ENCODE measurements around the gene UNC5C. TPM values are rescaled to one million over a fixed set of nuclear protein-coding genes. Genes with fewer than 3 reads are reported as not detected.

UNC5C gene
- total RNA-seq, 2 experiments from 2014 or later = not detected

DNA sequence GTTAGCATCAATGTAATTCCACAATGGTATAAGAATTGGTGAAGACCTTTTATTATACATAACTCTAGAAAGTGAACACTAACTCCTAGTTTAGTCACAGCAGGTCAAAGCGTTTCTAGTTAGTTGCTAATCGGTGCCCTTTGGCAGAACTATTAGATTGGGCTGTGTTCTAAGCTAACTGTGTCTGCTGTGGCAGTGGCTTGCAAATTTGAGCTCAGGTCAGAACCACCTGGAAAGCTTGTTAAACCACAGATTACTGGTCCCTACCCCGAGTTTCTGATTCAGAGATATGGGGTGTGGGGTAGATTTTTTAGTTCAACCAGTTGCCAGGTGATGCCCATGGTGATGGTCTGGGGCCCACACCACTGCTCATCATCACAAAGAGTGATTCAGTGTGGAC, 332.1 kb downstream of the UNC5C start:
- no peaks in the 10 kb centered on the region for H3K9me2 ChIP-seq (ENCODE audit: insufficient read depth, low read length)
- BruUV-seq (replicated peaks) = no TSS peak
- DNase-seq (ENCODE audit: low spot score) = no peak
- no peak overlapping the region for H2AFZ ChIP-seq (ENCODE audit: low read length)
- TF ChIP-seq, protein P1, sequence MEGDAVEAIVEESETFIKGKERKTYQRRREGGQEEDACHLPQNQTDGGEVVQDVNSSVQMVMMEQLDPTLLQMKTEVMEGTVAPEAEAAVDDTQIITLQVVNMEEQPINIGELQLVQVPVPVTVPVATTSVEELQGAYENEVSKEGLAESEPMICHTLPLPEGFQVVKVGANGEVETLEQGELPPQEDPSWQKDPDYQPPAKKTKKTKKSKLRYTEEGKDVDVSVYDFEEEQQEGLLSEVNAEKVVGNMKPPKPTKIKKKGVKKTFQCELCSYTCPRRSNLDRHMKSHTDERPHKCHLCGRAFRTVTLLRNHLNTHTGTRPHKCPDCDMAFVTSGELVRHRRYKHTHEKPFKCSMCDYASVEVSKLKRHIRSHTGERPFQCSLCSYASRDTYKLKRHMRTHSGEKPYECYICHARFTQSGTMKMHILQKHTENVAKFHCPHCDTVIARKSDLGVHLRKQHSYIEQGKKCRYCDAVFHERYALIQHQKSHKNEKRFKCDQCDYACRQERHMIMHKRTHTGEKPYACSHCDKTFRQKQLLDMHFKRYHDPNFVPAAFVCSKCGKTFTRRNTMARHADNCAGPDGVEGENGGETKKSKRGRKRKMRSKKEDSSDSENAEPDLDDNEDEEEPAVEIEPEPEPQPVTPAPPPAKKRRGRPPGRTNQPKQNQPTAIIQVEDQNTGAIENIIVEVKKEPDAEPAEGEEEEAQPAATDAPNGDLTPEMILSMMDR (conservative IDR thresholded peaks at IDR 0.05; ENCODE audit: low read length) = no peak
- no peak for TF ChIP-seq EZH2phosphoT487 (IDR thresholded peaks at IDR 0.05; ENCODE audit: borderline replicate concordance, low read depth, low read length)
- H3K4me2 ChIP-seq (ENCODE audit: low read length) = no peak overlapping the region
- no peak overlapping the region for H3K27ac ChIP-seq (ENCODE audit: low read depth, low read length, poor library complexity, severe bottlenecking)
- CTCF ChIA-PET (ENCODE audit: unreplicated experiment) = no interaction called here
- no peak overlapping the region for H3K4me3 ChIP-seq (ENCODE audit: low read depth, low read length, poor library complexity, severe bottlenecking)
- H3K36me3 ChIP-seq (ENCODE audit: insufficient read depth, low read length) = no peaks in the 10 kb centered on the region
- H4K20me1 ChIP-seq (ENCODE audit: insufficient read depth, low read length) = no peaks in the 10 kb centered on the region
- no peaks in the 10 kb centered on the region for H3K4me1 ChIP-seq (ENCODE audit: insufficient read depth, low read length, poor library complexity, severe bottlenecking)
- H3K79me2 ChIP-seq (ENCODE audit: insufficient read depth, low read depth, low read length) = no peaks in the 10 kb centered on the region
- intact Hi-C loops (cut with micrococcal nuclease; ENCODE audit: unreplicated experiment) = no loop called here
- no peaks in the 10 kb centered on the region for H3K9me3 ChIP-seq (ENCODE audit: low read length)
- POLR2A ChIA-PET = no interaction called here

DNA sequence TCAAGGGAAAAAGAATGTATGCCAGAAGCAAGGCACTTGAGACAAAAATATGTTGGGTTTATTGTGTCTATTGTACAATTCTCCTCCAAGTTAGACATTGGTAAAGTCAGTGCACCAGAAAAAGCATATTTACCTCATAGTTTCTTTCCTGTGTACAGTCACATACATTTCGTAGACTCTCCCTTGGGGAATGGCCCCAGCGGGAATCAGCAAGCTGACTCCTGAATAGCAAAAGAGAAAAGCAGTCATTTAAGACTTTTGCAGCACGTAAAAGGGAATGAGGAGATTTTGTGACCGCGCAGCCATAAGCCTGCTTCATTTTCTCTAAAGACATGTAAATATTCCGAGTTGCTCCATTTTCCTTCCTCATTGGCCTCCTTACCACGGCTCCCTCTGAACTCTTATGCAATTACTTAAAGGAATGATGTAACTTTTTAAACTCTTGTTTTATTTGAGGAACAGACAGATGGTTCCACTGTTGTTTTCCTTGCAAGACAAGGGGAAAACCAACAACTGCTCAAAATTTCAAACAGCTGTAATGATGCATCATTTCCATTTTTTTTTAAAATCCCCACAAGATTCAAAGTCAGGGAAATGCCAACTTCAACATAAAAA, 332.7 kb downstream of the UNC5C start:
- intact Hi-C loops (cut with micrococcal nuclease; ENCODE audit: unreplicated experiment) = no loop called here
- CTCF ChIA-PET (ENCODE audit: unreplicated experiment) = no interaction called here

DNA sequence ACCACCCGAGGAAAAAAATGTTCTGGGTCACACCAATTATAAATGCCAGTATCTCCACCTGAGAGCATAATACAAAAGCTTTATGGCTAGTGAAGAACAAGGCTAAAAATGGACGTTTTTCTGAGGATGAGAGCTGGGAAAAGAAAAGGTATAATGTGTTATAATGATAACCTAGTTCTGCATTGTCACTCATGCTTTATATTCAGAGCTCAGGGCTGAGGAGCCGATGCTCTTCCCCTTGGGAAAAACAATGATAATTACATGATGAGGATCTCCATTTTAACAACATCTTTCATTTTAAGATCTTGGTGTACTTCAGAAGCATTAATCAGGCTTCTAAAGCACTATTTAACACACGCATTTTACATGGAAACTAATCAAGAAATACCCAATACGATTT, 333.7 kb downstream of the UNC5C start:
- H3K9me2 ChIP-seq (ENCODE audit: insufficient read depth, low read length) = no peaks in the 10 kb centered on the region
- ChIA-PET POLR2A (interaction anchor here (1.4 kb wide), 1 partner anchor 40 kb away, joined by 4 read pairs; no protein-coding TSS in a partner anchor), CTCF (ENCODE audit: unreplicated experiment) (interaction anchor here (0.6 kb wide), 1 partner anchor 154 kb away, joined by 3 read pairs; no protein-coding TSS in a partner anchor)
- H3K79me2 ChIP-seq (ENCODE audit: insufficient read depth, low read depth, low read length) = no peaks in the 10 kb centered on the region
- no peaks in the 10 kb centered on the region for H4K20me1 ChIP-seq (ENCODE audit: insufficient read depth, low read length)
- H3K9me3 ChIP-seq (ENCODE audit: low read length) = no peaks in the 10 kb centered on the region
- no peak overlapping the region for H3K27ac ChIP-seq (ENCODE audit: low read depth, low read length, poor library complexity, severe bottlenecking)
- intact Hi-C loops (cut with micrococcal nuclease; ENCODE audit: unreplicated experiment) = no loop called here
- TF ChIP-seq, protein P1 (conservative IDR thresholded peaks at IDR 0.05; ENCODE audit: low read length) = no peak
- TF ChIP-seq EZH2phosphoT487 (IDR thresholded peaks at IDR 0.05; ENCODE audit: borderline replicate concordance, low read depth, low read length) = no peak
- no peak overlapping the region for H3K4me3 ChIP-seq (ENCODE audit: low read depth, low read length, poor library complexity, severe bottlenecking)
- no peak for DNase-seq (ENCODE audit: low spot score)
- H3K4me2 ChIP-seq (ENCODE audit: low read length) = no peak overlapping the region
- no peak overlapping the region for H2AFZ ChIP-seq (ENCODE audit: low read length)
- no TSS peak for BruUV-seq (replicated peaks)
- no peaks in the 10 kb centered on the region for H3K4me1 ChIP-seq (ENCODE audit: insufficient read depth, low read length, poor library complexity, severe bottlenecking)
- no peaks in the 10 kb centered on the region for H3K36me3 ChIP-seq (ENCODE audit: insufficient read depth, low read length)

More for the DNA sequence above, 332.7 kb downstream of the UNC5C start:
- Histone ChIP-seq H3K9me3 (ENCODE audit: low read length) (no peaks in the 10 kb centered on the region), H3K27ac (ENCODE audit: low read depth, low read length, poor library complexity, severe bottlenecking) (no peak overlapping the region), H3K9me2 (ENCODE audit: insufficient read depth, low read length) (no peaks in the 10 kb centered on the region), H3K79me2 (ENCODE audit: insufficient read depth, low read depth, low read length) (no peaks in the 10 kb centered on the region), H3K4me2 (ENCODE audit: low read length) (no peak overlapping the region), H2AFZ (ENCODE audit: low read length) (no peak overlapping the region), H3K4me3 (ENCODE audit: low read depth, low read length, poor library complexity, severe bottlenecking) (no peak overlapping the region), H4K20me1 (ENCODE audit: insufficient read depth, low read length) (no peaks in the 10 kb centered on the region), H3K4me1 (ENCODE audit: insufficient read depth, low read length, poor library complexity, severe bottlenecking) (no peaks in the 10 kb centered on the region), H3K36me3 (ENCODE audit: insufficient read depth, low read length) (no peaks in the 10 kb centered on the region)
- POLR2A ChIA-PET = interaction anchor here (0.6 to 1.4 kb wide), 2 partner anchors 39 to 578 kb away, joined by 4 read pairs; no protein-coding TSS in a partner anchor
- BruUV-seq (replicated peaks) = no TSS peak
- no peak for TF ChIP-seq EZH2phosphoT487 (IDR thresholded peaks at IDR 0.05; ENCODE audit: borderline replicate concordance, low read depth, low read length)
- DNase-seq (ENCODE audit: low spot score) = no peak
